Left ventricle myocardium inferior (tissue), 1 donor: ENCODE measurements around the gene ACBD5. TPM values are rescaled to one million over a fixed set of nuclear protein-coding genes. Genes with fewer than 3 reads are reported as not detected.

Experiments
- DNase-seq: peaks from one replicate; pipeline ENCODE4 v3.0.0-alpha.2; 2020
- H3K27ac ChIP-seq: fragments of 200-600 bp; replicated peaks from 2 replicates; pipeline ENCODE4 v1.8.0; 2021
- H3K27me3 ChIP-seq: fragments of 200-600 bp; 2 replicates; pipeline ENCODE4 v1.8.0; 2021; ENCODE audit warnings: low read depth
- H3K36me3 ChIP-seq: fragments of 200-600 bp; 2 replicates; pipeline ENCODE4 v1.8.0; 2021
- H3K4me1 ChIP-seq: fragments of 200-600 bp; 2 replicates; pipeline ENCODE4 v1.8.0; 2021
- H3K4me3 ChIP-seq: fragments of 200-600 bp; 2 replicates; pipeline ENCODE4 v1.8.0; 2021; ENCODE audit warnings: mild to moderate bottlenecking, moderate library complexity
- H3K9me3 ChIP-seq: fragments of 200-600 bp; replicated peaks from 2 replicates; pipeline ENCODE4 v1.8.0; 2021
- CTCF ChIP-seq: fragments of 200-600 bp; IDR thresholded peaks from 2 replicates; pipeline ENCODE4 v1.8.0; 2021; ENCODE audit warnings: antibody characterized with exemption, mild to moderate bottlenecking, borderline replicate concordance
- intact Hi-C: fragments of 100-400 bp; cut with micrococcal nuclease; formaldehyde crosslinking; loops from one replicate; pipeline ENCODE4 v1.11.0; 2022
- total RNA-seq: library from RNA; stranded (reverse); fragmentation: NEBNext Ultra II Directional; extraction: Animal tissue kit (Norgen Biotek cat#: 25700); gene quantifications from one replicate; pipeline ENCODE4 v1.2.1, GENCODE V29; 2021
- donor health status: DM: no; HTN: yes; CAD: no; lungs with severe emphysema.

Gene ACBD5
- total RNA-seq, 1 donor from 2014 or later: 64.0 TPM

- Histone ChIP-seq H3K27me3 (no peaks in the 10 kb centered on the region), H3K36me3 (peaks cover 6% of the 10 kb centered on the region), H3K4me3 (peak overlapping the region; percentile 94), H3K4me1 (peaks cover 68% of the 10 kb centered on the region), H3K9me3 (no peaks in the 10 kb centered on the region), H3K27ac (peak overlapping the region; percentile 98)
- intact Hi-C loops: no loop called here
- TF ChIP-seq CTCF: no peak
- no peak for DNase-seq
Measured at GRCh38 chr10:27153845-27154193, 86.8 kb downstream of the ACBD5 start.

GRCh38 chr10:27153329-27153728, 87.3 kb downstream of the ACBD5 start:
- DNase-seq: no peak
- peak overlapping the region; percentile 94 for H3K4me3 ChIP-seq
- TF ChIP-seq CTCF: no peak
- H3K4me1 ChIP-seq: peaks cover 68% of the 10 kb centered on the region
- intact Hi-C loops: no loop called here
- no peaks in the 10 kb centered on the region for H3K27me3 ChIP-seq
- H3K9me3 ChIP-seq: no peaks in the 10 kb centered on the region
- H3K27ac ChIP-seq: no peak overlapping the region
- peaks cover 6% of the 10 kb centered on the region for H3K36me3 ChIP-seq

GRCh38 chr10:27152687-27153086, 87.9 kb downstream of the ACBD5 start:
- H3K4me1 ChIP-seq: peaks cover 75% of the 10 kb centered on the region
- no peak for TF ChIP-seq CTCF
- H3K4me3 ChIP-seq: peak overlapping the region; percentile 94
- no peak overlapping the region for H3K27ac ChIP-seq
- intact Hi-C loops: no loop called here
- no peak for DNase-seq
- H3K9me3 ChIP-seq: no peaks in the 10 kb centered on the region
- H3K27me3 ChIP-seq: no peaks in the 10 kb centered on the region
- H3K36me3 ChIP-seq: peaks cover 11% of the 10 kb centered on the region

- intact Hi-C loops: no loop called here
- no peak for DNase-seq
- Histone ChIP-seq H3K27me3 (no peaks in the 10 kb centered on the region), H3K27ac (no peak overlapping the region), H3K36me3 (peaks cover 34% of the 10 kb centered on the region), H3K9me3 (no peaks in the 10 kb centered on the region), H3K4me1 (peaks cover 57% of the 10 kb centered on the region), H3K4me3 (no peak overlapping the region)
- no peak for TF ChIP-seq CTCF
Measured at GRCh38 chr10:27150261-27150660, 90.3 kb downstream of the ACBD5 start.

GRCh38 chr10:27147701-27148100, 92.9 kb downstream of the ACBD5 start:
- peaks cover 38% of the 10 kb centered on the region for H3K4me1 ChIP-seq
- intact Hi-C loops: no loop called here
- no peaks in the 10 kb centered on the region for H3K9me3 ChIP-seq
- no peak for TF ChIP-seq CTCF
- no peak overlapping the region for H3K4me3 ChIP-seq
- H3K27ac ChIP-seq: no peak overlapping the region
- H3K36me3 ChIP-seq: peaks cover 59% of the 10 kb centered on the region
- H3K27me3 ChIP-seq: no peaks in the 10 kb centered on the region
- no peak for DNase-seq

- Histone ChIP-seq H3K4me1 (peaks cover 23% of the 10 kb centered on the region), H3K36me3 (peaks cover 74% of the 10 kb centered on the region), H3K27me3 (no peaks in the 10 kb centered on the region), H3K27ac (no peak overlapping the region), H3K9me3 (no peaks in the 10 kb centered on the region), H3K4me3 (no peak overlapping the region)
- no peak for DNase-seq
- intact Hi-C loops: no loop called here
- TF ChIP-seq CTCF: no peak
Measured at GRCh38 chr10:27145937-27146336, 94.7 kb downstream of the ACBD5 start.
